Kidney tubule cell (primary cell): ENCODE measurements around the gene VKORC1.
A peak's percentile ranks its signal among the peaks of the same experiment; 100 is the strongest.
"Not testable (repeated sequence)": the region's sequence is repeated elsewhere in the genome, so short reads cannot be mapped to it uniquely, and the experiment has no call there.

ENCODE experiments used
- DNase-seq: peaks from one replicate; pipeline ENCODE4 v3.0.0-alpha.2; 2018; ENCODE audit warnings: low spot score

Gene VKORC1

DNA sequence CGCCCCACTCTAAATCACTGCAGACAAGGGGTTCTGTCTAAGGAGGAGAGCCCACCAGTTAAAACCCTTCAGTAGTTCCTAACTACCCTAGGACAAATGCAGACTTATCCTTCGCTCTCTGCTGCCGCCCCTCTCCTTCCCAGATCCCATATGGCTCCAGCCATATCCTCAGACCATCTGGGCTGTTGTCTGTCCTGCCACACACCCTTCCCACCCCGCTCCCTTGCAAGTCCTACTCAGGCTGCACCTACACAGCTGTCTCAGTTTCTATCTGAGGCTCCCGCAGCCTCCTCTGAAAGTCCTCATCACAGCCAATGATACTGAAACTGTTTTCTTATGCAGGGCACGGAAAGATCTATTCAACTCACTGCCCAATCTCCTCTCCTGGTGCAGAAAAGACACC lies 12.9 kb upstream of the VKORC1 start:
- DNase-seq, result no peak

DNA sequence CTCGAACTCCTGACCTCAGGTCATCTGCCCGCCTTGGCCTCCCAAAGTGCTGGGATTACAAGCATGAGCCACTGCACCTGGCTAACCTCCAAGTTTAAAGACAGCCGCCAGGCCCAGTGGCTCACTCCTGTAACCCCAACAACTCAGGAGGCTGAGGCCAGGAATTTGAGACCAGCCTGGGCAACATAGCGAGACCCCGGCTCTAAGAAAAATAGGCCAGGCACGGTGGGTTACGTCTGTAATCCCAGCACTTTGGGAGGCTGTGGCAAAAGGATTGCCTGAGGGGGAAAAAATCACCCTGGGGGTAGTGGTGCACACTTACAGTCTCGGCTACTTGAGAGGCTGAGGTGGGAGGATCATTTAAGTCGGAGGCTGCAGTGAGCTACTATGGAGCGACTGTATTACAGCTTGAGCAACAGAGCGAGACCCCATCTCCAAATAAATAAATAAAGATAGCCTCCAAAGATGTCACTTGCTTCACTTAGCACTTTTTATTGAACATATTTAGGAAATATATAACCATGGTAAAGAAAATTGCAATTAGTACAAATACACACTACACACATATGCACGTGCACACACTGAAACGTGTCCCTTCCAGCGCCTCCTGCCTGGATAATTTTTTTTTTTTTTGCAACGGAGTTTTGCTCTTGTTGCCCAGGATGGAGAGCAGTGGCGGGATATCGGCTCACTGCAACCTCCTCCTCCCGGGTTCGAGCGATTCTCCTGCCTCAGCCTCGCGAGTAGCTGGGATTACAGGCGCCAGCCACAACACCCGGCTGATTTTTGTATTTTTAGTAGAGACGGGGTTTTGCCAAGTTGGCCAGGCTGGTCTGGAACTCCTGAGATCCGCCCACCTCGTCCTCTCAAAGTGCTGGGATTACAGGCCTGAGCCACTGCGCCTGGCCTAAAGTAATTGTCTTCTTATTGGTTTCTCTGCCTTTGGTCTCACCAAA lies 12.2 kb upstream of the VKORC1 start:
- DNase-seq, result no peak

DNA sequence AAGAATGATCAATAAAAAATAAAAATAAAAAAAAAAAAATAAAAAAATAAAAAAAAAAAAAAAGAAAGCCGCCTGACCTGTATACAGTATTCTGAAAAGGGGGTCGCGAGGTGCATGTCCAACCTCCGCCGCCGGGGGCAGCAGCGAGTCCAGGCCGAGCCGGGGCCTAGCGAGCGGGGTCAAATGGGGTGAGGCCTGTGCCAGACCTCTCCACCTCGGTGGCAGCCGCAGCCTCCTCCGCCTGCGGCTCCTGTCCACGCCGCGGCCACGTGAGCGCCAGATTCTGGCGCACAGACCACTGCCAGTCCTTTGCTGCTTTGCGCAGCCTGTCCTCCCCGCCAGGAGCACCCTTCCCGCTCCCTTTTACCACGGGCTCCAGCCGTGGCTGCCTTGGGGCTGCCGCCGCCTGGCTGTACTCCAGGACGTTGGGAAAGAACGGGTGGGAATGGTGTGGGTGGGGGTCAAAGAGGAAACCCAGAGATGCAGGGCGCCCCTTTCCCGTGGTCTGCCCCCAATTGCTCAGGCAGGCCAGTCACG lies 11.1 kb upstream of the VKORC1 start:
- peak; percentile 76 for DNase-seq

DNA sequence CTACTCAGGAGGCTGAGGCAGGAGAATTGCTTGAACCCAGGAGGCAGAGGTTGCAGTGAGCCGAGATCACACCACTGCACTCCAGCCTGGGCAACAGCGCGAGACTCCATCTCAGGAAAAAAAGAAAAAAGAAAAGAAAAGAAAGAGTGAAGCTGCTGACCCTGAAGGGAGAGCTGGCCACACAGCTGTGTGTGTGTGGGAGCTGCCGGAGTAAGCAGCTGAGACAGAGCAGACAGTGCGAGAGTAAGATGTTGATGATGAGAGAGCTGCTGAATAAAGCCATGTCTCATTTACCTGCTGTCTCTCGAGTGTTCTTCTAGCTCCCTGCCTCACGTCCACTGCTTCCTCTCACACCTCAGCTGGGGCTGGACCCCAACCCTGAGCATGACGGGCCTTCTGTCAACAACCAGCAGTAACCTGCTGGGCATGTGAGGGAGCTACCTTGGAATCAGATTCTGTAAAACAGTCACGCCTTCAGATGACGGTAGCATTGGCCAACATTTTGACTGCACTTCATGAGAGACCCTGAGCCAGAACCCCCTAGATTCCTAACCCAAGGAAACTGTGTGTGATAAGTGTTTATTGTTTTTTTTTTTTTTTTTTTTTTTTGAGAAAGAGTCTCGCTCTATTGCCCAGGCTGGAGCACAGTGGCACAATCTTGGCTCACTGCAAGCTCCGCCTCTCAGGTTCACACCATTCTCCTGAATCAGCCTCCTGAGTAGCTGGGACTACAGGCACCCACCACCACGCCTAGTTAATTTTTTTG lies 6.5 kb upstream of the VKORC1 start:
- DNase-seq, result not testable (repeated sequence)

DNA sequence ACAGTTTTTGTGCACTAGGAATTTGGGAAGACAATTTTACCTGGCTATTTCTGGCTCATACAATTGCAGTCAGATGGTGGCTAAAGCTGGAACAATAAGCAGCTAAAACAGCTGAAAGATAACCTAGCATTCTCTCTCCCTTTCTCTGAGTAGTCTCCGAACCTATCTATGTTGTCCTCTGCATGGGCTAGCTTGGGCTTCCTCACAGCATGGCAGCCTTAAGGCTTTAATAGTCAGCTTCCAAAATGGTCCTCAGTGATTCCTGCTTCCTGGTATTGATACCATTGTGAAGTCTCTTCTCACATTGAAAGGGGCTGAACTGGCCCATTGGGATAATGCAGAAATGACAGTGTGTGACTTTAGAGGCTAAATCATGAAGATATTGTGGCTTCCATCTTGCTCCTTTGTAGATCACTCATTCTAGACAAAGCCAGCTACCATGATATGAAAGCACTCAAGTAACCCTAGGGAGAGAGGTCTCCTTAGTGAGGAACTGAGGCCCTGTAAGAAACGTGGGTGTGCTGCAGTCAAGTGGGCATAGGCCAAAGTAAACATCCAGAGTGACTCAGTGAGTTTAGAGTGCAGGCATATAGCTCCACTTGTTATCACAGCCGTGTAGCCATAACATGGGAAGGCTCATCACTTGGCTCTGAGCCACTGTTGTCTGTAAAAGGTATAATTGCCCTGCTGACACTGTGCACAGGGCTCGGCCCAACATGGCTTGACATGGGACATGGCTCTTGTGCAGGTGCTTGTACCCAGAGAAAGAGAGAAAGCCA lies 5.5 kb upstream of the VKORC1 start:
- DNase-seq, result peak; percentile 31

DNA sequence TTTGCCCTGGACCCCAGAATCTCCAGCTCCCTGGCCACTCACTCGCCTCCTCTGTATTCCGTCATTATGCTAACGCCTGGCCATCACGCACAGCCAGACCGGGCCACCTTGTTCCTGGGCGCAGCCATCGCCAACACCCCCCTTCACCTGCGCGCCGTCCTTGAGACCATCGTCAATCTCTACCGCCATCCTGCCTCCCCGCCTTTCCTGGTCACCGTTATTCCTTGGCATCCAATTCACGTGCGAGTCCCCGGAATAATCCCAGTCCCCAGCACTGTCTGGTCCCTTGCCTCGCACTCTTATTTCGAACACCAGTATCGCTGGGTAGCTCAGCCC lies 541 bp downstream of the VKORC1 start:
- DNase-seq, result no peak

DNA sequence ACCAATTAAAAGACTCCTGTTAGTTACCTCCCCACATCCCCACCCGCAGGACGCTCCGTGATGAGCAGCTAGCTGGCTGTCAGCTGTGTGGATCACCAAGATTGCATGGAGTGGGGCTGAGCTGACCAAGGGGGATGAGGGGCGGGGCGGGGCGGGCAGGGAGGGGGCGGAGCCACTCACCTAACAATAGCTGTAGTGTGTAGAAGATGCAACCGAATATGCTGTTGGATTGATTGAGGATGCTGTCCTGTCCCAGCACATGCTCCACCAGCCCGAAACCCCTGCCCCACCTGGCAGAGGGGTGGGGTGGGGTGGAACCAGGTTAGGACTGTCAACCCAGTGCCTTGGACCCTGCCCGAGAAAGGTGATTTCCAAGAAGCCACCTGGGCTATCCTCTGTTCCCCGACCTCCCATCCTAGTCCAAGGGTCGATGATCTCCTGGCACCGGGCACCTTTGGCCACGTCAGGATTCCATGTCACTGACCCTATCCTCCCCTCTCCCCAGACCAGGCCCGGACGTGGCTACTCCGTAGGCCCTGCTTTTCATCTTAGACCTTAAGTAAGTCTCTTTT lies 1.4 kb downstream of the VKORC1 start:
- peak; percentile 54 for DNase-seq

DNA sequence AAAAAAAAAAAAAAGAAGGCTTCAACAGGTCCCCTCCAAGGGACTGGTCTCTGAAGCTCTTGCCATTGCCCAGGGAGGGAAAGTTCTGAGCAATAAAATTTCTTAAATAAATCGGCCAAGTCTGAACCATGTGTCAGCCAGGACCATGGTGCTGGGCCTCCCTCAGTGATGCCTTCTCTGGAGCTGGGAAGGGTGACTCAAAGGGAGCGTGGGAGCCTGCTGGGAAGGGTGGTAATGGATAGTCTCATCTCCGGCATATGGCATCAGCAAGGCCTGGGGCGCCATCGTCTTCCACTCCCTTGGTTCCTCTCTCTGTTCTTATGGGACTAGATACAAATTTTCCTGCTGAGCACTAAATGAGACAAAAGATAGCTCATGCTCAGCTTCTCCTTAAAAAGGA lies 2.3 kb downstream of the VKORC1 start:
- DNase-seq, result no peak

DNA sequence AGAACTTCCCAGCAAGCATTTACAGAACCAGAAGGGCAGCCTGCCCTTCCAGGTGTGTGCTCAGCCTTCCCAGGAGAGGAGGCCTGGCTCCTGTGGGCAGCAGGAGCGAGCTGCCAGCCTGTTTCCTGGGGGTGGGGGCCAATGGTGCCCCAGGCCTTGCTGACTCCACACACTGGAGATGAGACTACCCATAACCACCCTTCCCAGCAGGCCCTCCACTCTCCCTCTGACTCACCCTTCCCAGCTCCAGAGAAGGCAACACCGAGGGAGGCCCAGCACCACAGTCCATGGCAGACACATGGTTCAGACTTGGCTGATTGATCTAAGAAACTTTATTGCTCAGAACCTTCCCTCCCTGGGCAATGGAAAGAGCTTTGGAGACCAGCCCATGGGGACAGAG lies 4.1 kb downstream of the VKORC1 start:
- peak; percentile 63 for DNase-seq

DNA sequence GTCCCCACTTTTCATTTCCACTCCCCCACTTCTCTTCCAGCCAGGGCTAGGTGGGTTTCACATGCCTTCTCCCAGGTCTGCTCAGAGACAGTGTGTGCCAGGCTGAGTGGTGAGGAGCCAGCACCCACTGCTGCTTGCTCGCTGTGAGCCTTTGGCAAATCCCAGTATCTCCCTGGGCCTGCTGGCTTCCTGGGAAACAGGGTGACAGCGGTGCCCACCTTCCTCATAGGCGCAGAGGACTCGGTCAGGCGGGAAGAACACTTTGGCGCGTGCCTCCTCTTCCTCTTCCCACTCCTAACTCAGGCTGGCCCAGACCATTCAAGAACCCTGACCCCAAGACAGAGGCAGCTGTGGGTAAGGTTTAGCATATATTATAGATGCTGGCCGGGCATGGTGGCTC lies 5.4 kb downstream of the VKORC1 start:
- no peak for DNase-seq

DNA sequence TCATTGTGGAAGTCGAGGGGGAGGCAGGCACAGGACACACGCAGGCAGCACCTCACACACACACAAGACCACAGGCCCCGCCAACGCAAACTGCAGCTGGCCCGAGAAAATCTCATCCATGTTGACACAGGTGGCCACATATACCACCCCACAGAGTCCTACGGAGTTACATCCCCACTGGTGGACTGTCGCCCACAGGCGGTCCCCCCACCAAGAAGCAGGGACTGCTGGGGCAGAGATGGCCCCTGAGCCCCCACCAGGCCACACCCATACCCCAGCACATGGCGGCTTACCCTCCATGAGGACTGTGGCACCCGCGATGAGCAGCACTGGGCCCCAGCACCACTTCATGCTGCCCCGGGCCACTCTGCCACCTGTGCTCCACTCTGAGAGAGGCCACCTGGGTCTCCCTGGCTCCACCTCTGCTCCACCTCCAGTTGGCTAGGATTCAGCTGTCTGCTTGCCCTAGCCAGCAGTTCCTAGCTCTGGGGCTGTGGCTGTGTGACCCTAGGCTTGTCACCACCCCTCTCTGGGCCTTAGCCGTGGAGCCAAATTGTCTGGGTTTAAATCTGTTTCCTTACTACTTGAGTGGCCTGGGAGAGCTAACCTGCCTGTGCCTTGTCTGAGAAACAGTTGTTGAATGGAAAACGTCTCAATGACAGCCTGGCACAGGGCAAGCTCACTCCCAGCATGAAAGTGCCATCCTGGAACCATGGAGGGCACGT lies 6.0 kb downstream of the VKORC1 start, which contains the start of gene PRSS53:
TSS of gene PRSS53 (minus strand) at position 485 of the 725 bp plus-strand sequence. CDS start at position 351, 134 bp downstream.
- no peak for DNase-seq

DNA sequence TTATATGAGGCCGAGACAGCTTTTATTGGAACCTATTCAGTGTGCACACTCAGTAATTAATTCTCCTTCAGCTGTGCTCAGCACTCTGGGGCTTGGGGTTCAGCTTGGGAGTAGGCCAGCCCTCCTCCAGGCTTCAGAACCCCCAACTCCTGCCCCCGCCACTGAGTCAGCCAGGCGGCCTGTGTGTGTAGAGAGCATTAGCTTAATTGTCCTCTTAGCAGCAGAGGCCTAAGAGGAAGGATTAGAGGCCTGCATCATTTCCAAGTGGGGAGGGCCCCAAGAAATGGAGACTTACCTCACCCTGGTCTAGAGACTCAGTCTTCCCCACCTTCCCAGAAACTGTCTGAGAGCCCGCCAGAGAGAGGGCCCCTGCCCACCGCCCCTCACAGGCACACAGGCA lies 6.6 kb downstream of the VKORC1 start:
- DNase-seq, result no peak

DNA sequence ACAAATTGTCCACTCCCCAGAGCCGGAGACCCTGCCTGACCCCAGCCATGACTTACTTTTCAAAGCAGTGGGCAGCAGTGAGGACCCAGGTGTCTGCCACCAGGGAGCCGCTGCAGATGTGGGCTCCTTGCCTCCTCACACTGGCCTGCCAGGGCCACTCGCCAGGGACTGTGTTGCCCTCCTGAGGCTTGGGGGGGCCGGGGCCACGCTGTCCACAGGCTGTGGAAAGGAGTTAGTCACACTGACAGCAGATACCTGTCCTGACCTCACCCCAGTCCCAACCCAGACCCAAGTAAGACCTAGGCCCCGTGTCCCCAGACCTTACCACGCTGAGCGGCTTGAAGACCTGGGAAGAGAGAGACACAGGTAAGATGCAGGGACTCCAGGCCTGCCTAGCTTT lies 7.1 kb downstream of the VKORC1 start:
- DNase-seq, result no peak

DNA sequence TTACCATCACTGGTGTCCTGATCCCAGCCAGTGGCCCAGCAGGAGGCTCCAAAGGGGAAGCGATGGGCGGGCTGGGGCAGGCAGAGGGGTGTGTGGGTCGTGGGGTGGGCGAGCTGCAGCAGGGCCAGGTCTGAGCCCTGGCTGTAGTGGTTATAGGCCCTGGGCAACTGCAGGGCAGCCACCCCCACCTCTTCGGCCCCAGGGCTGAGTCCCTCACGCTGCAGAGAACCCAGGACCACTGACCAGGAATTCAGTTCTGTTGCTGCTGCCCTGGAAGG lies 8.0 kb downstream of the VKORC1 start:
- DNase-seq, result no peak

DNA sequence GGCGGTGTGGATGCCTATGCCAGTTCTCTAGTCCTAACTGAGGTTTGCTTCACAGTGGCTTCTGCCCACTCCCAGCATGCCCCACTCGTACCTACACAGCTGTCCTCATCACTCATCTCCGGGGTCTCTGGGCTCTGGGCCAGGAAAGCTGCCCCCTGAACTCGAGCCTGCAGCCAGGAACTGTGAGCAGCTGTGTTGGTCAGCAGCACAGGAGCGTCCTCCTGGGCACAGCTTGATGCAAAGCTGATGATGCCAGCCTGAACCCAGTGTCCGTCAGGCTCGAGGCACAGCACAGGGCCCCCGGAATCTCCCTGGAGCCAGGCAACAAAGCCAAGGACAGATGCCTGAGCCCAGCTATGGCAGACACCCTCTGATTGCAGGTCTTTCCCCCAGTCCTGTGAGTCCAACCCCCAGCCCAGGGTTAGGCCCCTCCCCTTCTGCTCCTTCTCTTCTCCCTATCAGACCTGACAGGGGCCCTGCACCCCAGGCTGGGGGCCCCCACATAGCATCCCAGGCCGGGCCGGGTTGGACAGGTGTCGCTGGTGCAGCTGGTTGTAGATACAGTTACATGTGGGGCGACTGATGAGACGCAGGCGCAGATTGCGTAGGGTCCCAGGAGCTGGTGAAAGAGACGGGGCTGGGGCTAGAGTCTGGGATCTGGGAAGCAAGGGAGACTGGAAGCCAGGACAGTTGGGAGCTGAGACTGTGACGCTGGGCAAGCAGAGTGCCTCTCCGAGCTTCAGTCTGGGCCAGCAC lies 8.5 kb downstream of the VKORC1 start:
- DNase-seq, result no peak

DNA sequence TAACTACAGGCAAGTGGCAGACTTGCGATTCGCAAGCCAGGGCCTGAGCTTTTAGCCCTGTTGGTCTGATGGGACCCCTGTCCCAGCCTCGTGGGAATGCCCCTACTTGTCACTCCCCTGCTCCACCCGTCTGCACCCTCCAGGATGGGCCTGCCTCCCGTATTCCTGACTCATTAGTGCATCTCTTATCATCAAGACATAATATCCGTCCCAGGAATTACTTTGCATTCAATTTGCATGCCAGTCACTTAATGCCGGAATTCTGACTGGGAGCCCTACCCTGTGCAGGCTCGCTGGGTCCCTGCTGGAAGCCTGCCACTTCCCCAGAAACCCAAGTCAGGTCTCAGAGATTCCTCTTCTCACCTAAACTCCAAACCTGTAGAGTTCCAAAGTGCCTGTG lies 9.2 kb downstream of the VKORC1 start:
- DNase-seq, result no peak

DNA sequence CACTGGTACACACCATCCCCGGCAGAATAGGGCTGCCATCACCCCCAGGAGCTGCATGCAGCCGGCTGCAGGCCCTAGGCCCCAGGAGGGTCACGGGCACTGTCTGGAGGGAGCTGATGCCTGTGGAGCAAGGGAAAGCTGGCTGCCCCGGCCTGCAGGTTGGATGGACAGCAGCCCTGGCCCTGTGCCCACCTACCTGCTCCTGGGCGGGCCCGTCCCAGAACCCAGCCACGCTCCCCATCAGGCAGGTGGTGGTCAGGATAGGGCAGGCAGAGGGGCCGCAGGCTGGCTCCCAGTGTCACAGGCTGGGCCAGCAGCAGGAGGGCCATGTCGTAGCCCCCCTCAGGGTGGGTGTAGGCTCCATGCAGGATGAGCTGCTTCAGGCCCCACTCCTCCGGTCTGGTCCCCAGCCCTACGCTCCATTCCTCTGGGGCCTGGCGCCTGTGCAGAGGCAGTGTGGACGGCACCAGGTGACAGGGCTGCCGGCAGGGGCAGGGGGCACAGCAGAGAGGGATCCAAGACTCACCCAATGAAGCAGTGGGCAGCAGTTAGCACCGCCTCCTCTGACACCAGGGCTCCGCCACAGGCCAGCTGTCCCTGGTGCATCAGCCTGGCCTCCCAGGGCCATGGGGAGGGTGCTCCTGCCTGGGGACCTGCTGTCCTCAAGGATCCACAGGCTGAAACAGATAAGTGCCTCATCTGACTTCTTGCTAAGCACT lies 9.9 kb downstream of the VKORC1 start:
- DNase-seq, result no peak

DNA sequence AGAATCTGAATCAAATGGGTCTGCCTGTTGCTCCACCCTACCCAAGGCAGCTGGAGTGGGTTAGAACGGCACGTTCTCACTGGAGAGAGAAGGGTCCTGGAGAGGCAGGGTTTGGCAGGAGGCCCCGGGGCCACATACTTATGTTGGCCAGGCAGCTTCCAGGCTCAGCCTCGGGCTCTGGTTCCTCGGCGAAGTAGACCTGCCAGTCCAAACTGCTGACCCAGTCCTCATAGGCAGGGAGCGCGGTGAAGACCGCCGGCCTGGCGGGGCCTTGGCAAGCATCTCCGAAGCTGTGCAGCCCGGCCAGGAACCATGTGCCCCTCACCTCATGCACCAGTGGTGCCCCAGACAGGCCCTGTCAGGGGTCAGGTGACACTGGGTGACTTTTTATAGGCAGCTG lies 10.6 kb downstream of the VKORC1 start:
- DNase-seq, result no peak

DNA sequence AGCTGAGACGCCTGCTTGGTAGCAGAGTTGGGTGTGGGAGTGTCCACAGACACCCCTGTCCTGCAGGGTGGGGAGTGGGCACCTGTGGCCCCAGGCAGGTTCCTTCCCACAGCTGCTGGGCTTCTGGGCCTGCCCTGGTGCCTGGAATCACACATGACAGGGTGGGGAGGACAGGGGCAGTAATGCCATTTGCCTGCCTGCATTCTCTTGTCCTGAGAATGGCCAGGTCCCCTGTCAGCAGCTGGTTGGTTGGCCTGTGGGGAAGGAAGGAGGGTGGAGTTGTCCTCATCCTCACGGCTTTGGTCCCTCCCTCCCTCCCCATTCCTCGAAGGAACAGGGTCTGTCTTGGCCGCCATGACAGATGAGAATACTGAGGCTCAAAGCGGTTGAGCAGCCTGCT lies 11.0 kb downstream of the VKORC1 start:
- DNase-seq, result no peak

DNA sequence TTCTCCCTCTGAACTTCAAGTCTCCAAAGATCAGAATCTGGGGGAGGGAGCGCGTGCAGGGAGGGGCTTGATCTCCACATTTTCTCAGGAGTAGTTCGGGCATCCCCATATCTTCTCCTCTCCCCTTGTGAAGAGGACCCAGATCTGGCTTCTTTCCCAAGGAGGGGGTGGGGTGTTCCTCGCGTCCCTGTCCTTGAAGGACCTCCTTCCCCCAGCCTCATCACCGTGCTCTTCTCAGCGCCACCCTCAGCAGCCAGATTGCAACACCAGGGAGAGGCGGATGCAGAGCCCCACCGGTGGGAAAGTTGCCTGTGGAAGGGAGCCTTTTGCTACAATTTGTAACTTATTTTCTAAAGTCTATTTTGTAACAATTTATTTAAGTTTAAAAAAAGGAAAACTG lies 11.5 kb downstream of the VKORC1 start:
- DNase-seq, result no peak
